HEK293 (cell line): Measurements from ENCODE around the gene CCDC38.

Experiments used
- CTCF ChIA-PET: fragments of 350-600 bp; formaldehyde crosslinking; extraction: SDS; loops from one replicate; lab custom pipeline; 2021; ENCODE audit warnings: antibody characterized with exemption; lab: Yijun Ruan, JAX
- POLR2A ChIA-PET: fragments of 300-600 bp; formaldehyde crosslinking; extraction: SDS; loops from one replicate; lab custom pipeline; 2020; ENCODE audit warnings: antibody characterized with exemption, inconsistent platforms; lab: Yijun Ruan, JAX
- H3K27ac ChIP-seq: fragments of 200-500 bp; sonication (Bioruptor generic); 2 replicates; pipeline ENCODE4 v1.5.1; 2014; ENCODE audit warnings: low read depth, low read length, control low read depth, inconsistent platforms; ENCODE audit errors: extremely low read depth
- H3K36me3 ChIP-seq, 2 experiments: fragments of 200-500 bp in 1 of 2; sonication (Bioruptor generic) in 1 of 2; 1 replicate in 1 of 2; 2 replicates in 1 of 2; pipeline ENCODE4 v1.5.1; 2014 to 2017; ENCODE audit warnings: inconsistent platforms in 2 of 2, low read length in 2 of 2; ENCODE audit not compliant: control insufficient read depth in 2 of 2, insufficient read depth in 1 of 2
- H3K4me1 ChIP-seq: fragments of 200-500 bp; sonication (Bioruptor generic); 2 replicates; pipeline ENCODE4 v1.5.1; 2014; ENCODE audit warnings: mild to moderate bottlenecking, low read length, inconsistent platforms; ENCODE audit not compliant: control insufficient read depth, insufficient read depth
- H3K4me3 ChIP-seq: 2 replicates; pipeline ENCODE4 v1.5.1; 2011; ENCODE audit warnings: low read depth, mild to moderate bottlenecking, control low read depth, low read length, moderate library complexity
- H3K9me3 ChIP-seq: fragments of 200-500 bp; sonication (Bioruptor generic); 2 replicates; pipeline ENCODE4 v1.5.1; 2014; ENCODE audit warnings: low read depth, low read length, inconsistent platforms; ENCODE audit not compliant: control insufficient read depth, insufficient read depth
- OSR2 ChIP-seq: fragments of 450-650 bp; formaldehyde crosslinking; IDR thresholded peaks from 2 replicates; pipeline ENCODE4 v1.5.1; 2016; ENCODE audit warnings: missing biosample characterization, missing genetic modification characterization
- ZBTB7A ChIP-seq: fragments of 450-650 bp; formaldehyde crosslinking; IDR thresholded peaks from 2 replicates; pipeline ENCODE4 v1.5.1; 2016; ENCODE audit warnings: low read depth, missing biosample characterization, missing genetic modification characterization
- ZFP3 ChIP-seq: fragments of 450-650 bp; formaldehyde crosslinking; IDR thresholded peaks from 2 replicates; pipeline ENCODE4 v1.5.1; 2016; ENCODE audit warnings: low read depth, missing biosample characterization, missing genetic modification characterization
- ZFP41 ChIP-seq: fragments of 450-650 bp; formaldehyde crosslinking; IDR thresholded peaks from 2 replicates; pipeline ENCODE4 v1.5.1; 2016; ENCODE audit warnings: missing biosample characterization, missing genetic modification characterization, borderline replicate concordance
- ZNF10 ChIP-seq: fragments of 450-650 bp; formaldehyde crosslinking; IDR thresholded peaks from 2 replicates; pipeline ENCODE4 v1.5.1; 2017; ENCODE audit warnings: missing biosample characterization, missing genetic modification characterization
- ZNF133 ChIP-seq: fragments of 450-650 bp; formaldehyde crosslinking; IDR thresholded peaks from 2 replicates; pipeline ENCODE4 v1.5.1; 2016; ENCODE audit warnings: missing biosample characterization, missing genetic modification characterization
- ZNF140 ChIP-seq: fragments of 450-650 bp; formaldehyde crosslinking; IDR thresholded peaks from 2 replicates; pipeline ENCODE4 v1.5.1; 2016; ENCODE audit warnings: missing biosample characterization, missing genetic modification characterization
- ZNF169 ChIP-seq: fragments of 450-650 bp; formaldehyde crosslinking; IDR thresholded peaks from 2 replicates; pipeline ENCODE4 v1.5.1; 2016; ENCODE audit warnings: missing biosample characterization, missing genetic modification characterization
- ZNF223 ChIP-seq: fragments of 450-650 bp; formaldehyde crosslinking; IDR thresholded peaks from 2 replicates; pipeline ENCODE4 v1.5.1; 2016; ENCODE audit warnings: missing biosample characterization, missing genetic modification characterization
- ZNF292 ChIP-seq: fragments of 450-650 bp; formaldehyde crosslinking; IDR thresholded peaks from 2 replicates; pipeline ENCODE4 v1.5.1; 2016; ENCODE audit warnings: low read depth, missing biosample characterization, missing genetic modification characterization, borderline replicate concordance
- ZNF37A ChIP-seq: fragments of 450-650 bp; IDR thresholded peaks from 2 replicates; pipeline ENCODE4 v1.5.1; 2018; ENCODE audit warnings: missing biosample characterization, missing genetic modification characterization
- ZNF585B ChIP-seq: fragments of 450-650 bp; formaldehyde crosslinking; IDR thresholded peaks from 2 replicates; pipeline ENCODE4 v1.5.1; 2016; ENCODE audit warnings: missing biosample characterization, missing genetic modification characterization
- ZNF596 ChIP-seq: fragments of 450-650 bp; IDR thresholded peaks from 2 replicates; pipeline ENCODE4 v1.5.0; 2018; ENCODE audit warnings: missing biosample characterization, mild to moderate bottlenecking, missing genetic modification characterization, moderate library complexity
- ZNF610 ChIP-seq: fragments of 450-650 bp; formaldehyde crosslinking; IDR thresholded peaks from 2 replicates; pipeline ENCODE4 v1.5.1; 2016; ENCODE audit warnings: missing biosample characterization, missing genetic modification characterization, borderline replicate concordance
- ZNF621 ChIP-seq: fragments of 450-650 bp; formaldehyde crosslinking; IDR thresholded peaks from 2 replicates; pipeline ENCODE4 v1.5.1; 2017; ENCODE audit warnings: missing biosample characterization, missing genetic modification characterization
- ZNF623 ChIP-seq: fragments of 450-650 bp; formaldehyde crosslinking; IDR thresholded peaks from 2 replicates; pipeline ENCODE4 v1.5.1; 2016; ENCODE audit warnings: missing biosample characterization, missing genetic modification characterization
- ZNF701 ChIP-seq: fragments of 450-650 bp; formaldehyde crosslinking; IDR thresholded peaks from 2 replicates; pipeline ENCODE4 v1.5.1; 2016; ENCODE audit warnings: missing biosample characterization, missing genetic modification characterization
- ZNF747 ChIP-seq: fragments of 450-650 bp; formaldehyde crosslinking; IDR thresholded peaks from 2 replicates; pipeline ENCODE4 v1.5.1; 2016; ENCODE audit warnings: missing biosample characterization, missing genetic modification characterization
- ZNF76 ChIP-seq: fragments of 450-650 bp; formaldehyde crosslinking; IDR thresholded peaks from 2 replicates; pipeline ENCODE4; 2016; ENCODE audit warnings: low read depth, missing biosample characterization, missing genetic modification characterization, borderline replicate concordance
- ZNF830 ChIP-seq: fragments of 450-650 bp; IDR thresholded peaks from 2 replicates; pipeline ENCODE4 v1.5.0; 2018; ENCODE audit warnings: missing biosample characterization, missing genetic modification characterization, low read depth, mild to moderate bottlenecking, moderate library complexity
- ZNF843 ChIP-seq: fragments of 450-650 bp; formaldehyde crosslinking; IDR thresholded peaks from 2 replicates; pipeline ENCODE4 v1.5.1; 2016; ENCODE audit warnings: missing biosample characterization, missing genetic modification characterization
- TF ChIP-seq, protein P1 (sequence below): fragments of 450-650 bp; formaldehyde crosslinking; IDR thresholded peaks from 2 replicates; pipeline ENCODE4 v1.5.1; 2017; ENCODE audit warnings: missing biosample characterization, missing genetic modification characterization
- TF ChIP-seq, protein P2 (sequence below): fragments of 450-650 bp; formaldehyde crosslinking; IDR thresholded peaks from 2 replicates; pipeline ENCODE4 v1.5.1; 2017; ENCODE audit warnings: missing biosample characterization, missing genetic modification characterization
- TF ChIP-seq, protein P3 (sequence below): fragments of 450-650 bp; formaldehyde crosslinking; IDR thresholded peaks from 2 replicates; pipeline ENCODE4 v1.5.1; 2017; ENCODE audit warnings: missing biosample characterization, missing genetic modification characterization

Gene CCDC38

DNA sequence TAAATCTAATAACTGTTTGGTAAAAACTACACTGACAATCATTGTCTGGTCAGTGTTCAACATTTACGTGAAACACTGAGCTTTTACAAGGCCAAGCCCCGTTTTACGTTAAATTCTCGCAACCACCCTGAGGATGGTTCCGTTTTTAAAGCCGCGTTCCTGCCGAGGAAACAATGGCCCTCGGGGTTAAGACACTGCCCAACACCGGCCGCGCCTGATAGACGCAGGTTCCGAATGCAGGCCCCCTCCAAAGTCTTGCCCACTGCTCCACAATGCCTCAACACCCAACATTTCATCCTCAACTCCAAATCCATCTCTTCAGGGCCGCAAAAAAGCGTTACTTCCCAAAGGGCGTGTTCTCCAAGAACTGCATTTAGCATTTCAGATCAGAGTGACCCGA lies 84.6 kb downstream of the CCDC38 start:
- TF ChIP-seq ZNF623: no peak
- TF ChIP-seq ZNF133 (tag by site-specific recombination): no peak
- TF ChIP-seq ZNF140 (tag by site-specific recombination): no peak
- TF ChIP-seq ZNF37A (tag by site-specific recombination): no peak
- no peak for TF ChIP-seq OSR2 (tag by site-specific recombination)
- no peak for TF ChIP-seq ZNF76
- TF ChIP-seq ZNF843 (tag by site-specific recombination): no peak
- TF ChIP-seq ZNF223 (tag by site-specific recombination): no peak
- TF ChIP-seq ZFP3: no peak
- no peak for TF ChIP-seq ZNF747
- TF ChIP-seq ZNF701: no peak
- TF ChIP-seq ZNF585B (tag by site-specific recombination): no peak
- TF ChIP-seq ZNF292 (tag by site-specific recombination): no peak
- TF ChIP-seq ZNF10 (tag by site-specific recombination): no peak
- Histone ChIP-seq H3K4me1 (0 out of 2 replicates have a peak, but pooled peaks cover 6% of the 10 kb centered on the region), H3K27ac (no peak overlapping the region), H3K9me3 (peaks cover 3% of the 10 kb centered on the region; the same call in 1 of the 2 replicates), H3K36me3 (peaks cover 20% of the 10 kb centered on the region in 2 experiments), H3K4me3 (no peak overlapping the region)
- CTCF ChIA-PET: no interaction called here
- POLR2A ChIA-PET: no interaction called here

DNA sequence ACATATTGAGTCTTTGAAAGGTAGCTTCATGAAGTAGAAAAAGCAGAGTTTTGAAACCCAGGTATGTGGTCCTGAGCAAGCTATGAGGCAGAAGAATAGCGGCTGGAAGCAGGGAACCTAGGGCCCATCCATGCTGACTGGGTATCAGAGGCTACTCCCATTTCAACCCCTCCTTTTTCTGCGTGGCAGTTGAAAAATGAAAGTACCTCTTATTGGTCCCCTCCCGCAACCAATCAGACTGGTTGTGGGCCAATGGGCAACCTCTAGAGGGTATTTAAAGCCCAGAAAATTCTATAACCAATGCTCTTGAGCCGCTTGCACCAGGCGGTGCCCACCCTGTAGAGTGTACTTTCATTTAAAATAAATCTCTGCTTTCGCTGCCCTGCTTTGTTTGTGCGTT lies 85.3 kb downstream of the CCDC38 start:
- Histone ChIP-seq H3K4me1 (0 out of 2 replicates have a peak, but pooled peaks cover 6% of the 10 kb centered on the region), H3K4me3 (no peak overlapping the region), H3K27ac (no peak overlapping the region), H3K9me3 (peaks cover 3% of the 10 kb centered on the region; the same call in 1 of the 2 replicates)
- TF ChIP-seq ZNF830 (tag by site-specific recombination) (no peak), ZFP41 (no peak), ZNF621 (tag by site-specific recombination) (no peak), ZNF610 (tag by site-specific recombination) (no peak), ZNF169 (tag by site-specific recombination) (no peak), ZBTB7A (tag by site-specific recombination) (no peak), ZNF596 (tag by site-specific recombination) (no peak)
- TF ChIP-seq, protein P1, sequence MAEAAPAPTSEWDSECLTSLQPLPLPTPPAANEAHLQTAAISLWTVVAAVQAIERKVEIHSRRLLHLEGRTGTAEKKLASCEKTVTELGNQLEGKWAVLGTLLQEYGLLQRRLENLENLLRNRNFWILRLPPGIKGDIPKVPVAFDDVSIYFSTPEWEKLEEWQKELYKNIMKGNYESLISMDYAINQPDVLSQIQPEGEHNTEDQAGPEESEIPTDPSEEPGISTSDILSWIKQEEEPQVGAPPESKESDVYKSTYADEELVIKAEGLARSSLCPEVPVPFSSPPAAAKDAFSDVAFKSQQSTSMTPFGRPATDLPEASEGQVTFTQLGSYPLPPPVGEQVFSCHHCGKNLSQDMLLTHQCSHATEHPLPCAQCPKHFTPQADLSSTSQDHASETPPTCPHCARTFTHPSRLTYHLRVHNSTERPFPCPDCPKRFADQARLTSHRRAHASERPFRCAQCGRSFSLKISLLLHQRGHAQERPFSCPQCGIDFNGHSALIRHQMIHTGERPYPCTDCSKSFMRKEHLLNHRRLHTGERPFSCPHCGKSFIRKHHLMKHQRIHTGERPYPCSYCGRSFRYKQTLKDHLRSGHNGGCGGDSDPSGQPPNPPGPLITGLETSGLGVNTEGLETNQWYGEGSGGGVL: no peak
- TF ChIP-seq, protein P2, sequence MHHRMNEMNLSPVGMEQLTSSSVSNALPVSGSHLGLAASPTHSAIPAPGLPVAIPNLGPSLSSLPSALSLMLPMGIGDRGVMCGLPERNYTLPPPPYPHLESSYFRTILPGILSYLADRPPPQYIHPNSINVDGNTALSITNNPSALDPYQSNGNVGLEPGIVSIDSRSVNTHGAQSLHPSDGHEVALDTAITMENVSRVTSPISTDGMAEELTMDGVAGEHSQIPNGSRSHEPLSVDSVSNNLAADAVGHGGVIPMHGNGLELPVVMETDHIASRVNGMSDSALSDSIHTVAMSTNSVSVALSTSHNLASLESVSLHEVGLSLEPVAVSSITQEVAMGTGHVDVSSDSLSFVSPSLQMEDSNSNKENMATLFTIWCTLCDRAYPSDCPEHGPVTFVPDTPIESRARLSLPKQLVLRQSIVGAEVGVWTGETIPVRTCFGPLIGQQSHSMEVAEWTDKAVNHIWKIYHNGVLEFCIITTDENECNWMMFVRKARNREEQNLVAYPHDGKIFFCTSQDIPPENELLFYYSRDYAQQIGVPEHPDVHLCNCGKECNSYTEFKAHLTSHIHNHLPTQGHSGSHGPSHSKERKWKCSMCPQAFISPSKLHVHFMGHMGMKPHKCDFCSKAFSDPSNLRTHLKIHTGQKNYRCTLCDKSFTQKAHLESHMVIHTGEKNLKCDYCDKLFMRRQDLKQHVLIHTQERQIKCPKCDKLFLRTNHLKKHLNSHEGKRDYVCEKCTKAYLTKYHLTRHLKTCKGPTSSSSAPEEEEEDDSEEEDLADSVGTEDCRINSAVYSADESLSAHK (tag by site-specific recombination): no peak
- TF ChIP-seq, protein P3, sequence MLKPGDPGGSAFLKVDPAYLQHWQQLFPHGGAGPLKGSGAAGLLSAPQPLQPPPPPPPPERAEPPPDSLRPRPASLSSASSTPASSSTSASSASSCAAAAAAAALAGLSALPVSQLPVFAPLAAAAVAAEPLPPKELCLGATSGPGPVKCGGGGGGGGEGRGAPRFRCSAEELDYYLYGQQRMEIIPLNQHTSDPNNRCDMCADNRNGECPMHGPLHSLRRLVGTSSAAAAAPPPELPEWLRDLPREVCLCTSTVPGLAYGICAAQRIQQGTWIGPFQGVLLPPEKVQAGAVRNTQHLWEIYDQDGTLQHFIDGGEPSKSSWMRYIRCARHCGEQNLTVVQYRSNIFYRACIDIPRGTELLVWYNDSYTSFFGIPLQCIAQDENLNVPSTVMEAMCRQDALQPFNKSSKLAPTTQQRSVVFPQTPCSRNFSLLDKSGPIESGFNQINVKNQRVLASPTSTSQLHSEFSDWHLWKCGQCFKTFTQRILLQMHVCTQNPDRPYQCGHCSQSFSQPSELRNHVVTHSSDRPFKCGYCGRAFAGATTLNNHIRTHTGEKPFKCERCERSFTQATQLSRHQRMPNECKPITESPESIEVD (tag by site-specific recombination): no peak
- TF ChIP-seq, all 188 proteins: peak for 0
- POLR2A ChIA-PET: no interaction called here
- CTCF ChIA-PET: interaction anchor here (0.7 kb wide), 1 partner anchor 116 kb away, joined by 3 read pairs; no protein-coding TSS in a partner anchor
- H3K36me3 ChIP-seq: peaks cover 13% of the 10 kb centered on the region in 2 experiments
